Dedifferentiated amniotic fluid mesenchymal stem cell (primary cell): ENCODE measurements around the gene MEF2D.

ENCODE experiments used
- DNase-seq: peaks from one replicate; pipeline ENCODE4 v3.0.0-alpha.2; 2016; ENCODE audit errors: extremely low spot score

The MEF2D gene

DNA sequence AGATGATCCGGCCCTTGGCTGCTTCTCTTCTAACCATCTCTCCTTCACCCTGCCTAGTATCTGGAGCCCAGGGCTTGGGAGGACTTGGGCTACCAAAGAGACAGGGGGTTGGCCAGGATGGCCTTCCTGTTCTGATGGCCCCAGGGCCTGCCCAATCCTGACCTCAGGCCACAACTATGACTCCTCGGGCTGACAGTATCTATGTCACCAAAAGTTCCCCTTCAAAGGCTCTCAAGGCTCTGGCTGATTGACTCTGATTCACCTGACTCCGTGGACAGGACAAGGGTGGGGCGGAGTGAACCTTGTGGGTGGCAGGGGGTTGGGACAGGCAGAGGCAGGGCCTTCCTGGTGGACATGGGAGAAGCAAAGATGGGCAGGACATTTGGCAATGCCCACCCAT lies 12.7 kb downstream of the MEF2D start:
- DNase-seq, result no peak

- DNase-seq, result no peak
Measured at GRCh38 chr1:156486421-156487344, 13.9 kb downstream of the MEF2D start.

GRCh38 chr1:156485984-156486383 lies 14.6 kb downstream of the MEF2D start:
- no peak for DNase-seq

DNA sequence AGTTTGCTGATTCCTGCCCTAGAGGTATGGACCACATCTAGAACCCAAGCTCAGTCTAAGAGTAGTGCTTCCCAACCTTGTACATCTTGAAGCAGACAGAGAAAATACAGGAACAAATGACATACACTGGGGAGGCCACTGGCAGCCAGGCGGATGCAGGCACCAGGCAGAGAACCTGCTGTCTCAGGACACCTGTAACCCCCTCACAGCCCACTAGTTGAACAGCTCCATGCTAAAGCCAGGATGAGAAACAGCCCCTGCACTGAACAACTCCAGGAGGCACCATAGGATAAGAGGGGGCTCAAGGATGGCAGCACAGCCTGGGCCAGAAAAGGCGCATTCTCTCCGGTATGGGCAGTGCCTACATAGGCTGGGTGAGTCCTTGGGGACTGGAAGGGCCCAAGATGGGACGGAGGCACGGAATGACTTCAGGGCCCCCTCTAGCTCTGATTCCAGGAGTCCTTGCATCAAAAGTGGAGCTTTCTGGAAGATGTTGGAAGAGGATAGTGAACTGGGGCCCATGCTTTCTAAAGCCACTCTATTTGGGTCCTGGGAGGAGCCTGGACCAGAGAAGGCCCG lies 16.0 kb downstream of the MEF2D start:
- DNase-seq, result no peak

DNA sequence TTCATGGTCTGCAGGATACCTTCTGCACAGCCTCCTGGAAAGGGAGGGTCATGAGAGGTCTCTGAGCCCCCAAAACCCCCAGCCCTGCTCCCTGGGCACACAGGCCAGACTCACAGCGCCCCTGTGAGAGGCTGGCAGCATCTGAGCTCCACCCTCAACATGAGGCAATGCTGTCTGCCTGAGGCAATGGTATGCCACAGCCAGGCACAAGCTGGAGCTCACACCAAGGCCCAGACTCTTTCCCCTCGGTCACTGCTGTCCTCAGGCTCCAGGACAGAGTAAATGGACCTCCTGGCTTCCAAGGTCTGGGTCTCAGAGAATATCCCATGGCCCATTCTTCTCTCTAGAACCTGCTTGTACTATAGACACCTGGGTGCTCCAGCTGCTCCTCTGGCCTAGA lies 17.2 kb downstream of the MEF2D start:
- DNase-seq, result no peak

DNA sequence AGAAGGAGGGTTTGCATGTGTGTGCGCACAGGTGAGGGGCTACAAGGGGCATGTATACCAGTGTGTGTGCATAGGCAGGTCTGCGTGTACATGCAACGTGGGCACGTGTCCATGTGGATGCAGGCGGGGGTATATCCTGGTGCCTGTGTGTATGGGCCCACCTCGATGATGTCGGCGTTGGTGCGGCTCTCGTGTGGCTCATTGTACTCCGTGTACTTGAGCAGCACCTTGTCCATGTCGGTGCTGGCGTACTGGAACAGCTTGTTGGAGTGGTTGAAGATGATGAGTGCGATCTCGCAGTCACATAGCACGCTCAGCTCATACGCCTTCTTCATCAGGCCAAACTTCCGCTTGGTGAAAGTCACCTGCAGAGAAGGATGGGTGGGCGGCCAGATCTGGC lies 18.3 kb downstream of the MEF2D start:
- no peak for DNase-seq

- no peak for DNase-seq
Measured at GRCh38 chr1:156481527-156481926, 19.0 kb downstream of the MEF2D start.

GRCh38 chr1:156480411-156481192 lies 20.0 kb downstream of the MEF2D start:
- no peak for DNase-seq

DNA sequence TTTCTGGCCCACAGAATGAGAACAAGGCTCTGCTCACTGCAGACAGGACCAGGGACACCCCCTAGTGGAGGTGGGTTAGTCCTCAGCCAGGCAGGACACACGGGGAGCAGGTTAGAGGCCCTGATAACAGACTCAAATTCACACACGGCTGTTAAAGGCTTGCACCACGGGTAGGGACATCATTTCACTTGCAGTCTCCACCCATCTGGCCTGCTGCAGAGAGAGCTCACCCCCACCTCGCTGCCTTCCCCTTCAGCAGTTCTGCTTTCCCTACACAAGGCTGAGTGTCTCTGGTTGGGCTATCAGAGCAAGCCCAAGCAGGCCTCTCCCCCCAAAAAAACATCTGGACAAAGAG lies 20.6 kb downstream of the MEF2D start:
- no peak for DNase-seq

DNA sequence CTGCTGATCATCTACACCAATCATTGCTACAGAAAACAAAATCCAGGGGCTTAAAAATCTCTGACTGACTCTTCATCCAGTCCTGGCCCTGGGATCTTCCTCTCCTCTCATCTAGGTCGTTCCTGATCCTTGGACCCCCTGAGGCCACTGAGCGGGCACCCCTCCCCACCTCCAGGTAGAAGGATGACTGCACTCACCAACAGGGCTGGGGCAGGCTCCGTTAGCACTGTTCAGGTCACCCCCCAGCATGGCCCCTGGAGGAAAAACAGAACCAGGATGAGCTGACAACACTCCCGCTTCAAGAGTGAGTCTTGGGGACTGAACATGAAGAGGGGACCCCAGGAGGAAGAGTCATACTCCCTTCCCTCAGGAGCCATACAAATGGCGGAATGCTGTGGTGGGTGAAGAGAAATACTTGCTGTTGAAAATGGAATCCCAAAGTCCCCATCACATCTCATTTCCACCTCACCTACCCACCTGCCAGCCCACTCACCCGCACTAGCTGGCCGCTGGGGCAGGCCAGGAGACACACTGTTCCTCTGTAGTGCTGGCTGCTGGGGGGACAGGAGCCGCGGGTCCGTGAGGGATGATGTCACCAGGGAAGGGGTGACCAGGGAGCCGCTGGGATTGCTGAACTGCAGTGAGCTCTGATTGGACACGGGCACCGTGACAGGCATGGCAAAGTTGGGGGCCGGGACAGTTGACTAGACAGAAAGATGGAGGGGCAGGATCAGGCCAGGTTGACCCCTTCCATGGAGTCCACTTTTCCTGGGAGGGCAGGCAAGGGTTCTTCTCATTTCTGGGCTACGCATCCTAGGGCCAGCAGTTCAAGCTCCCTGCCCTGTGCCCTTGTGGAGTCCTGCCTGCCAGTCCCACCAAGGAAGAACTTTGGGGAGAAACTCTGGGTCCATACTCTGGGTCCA lies 21.2 kb downstream of the MEF2D start:
- no peak for DNase-seq

DNA sequence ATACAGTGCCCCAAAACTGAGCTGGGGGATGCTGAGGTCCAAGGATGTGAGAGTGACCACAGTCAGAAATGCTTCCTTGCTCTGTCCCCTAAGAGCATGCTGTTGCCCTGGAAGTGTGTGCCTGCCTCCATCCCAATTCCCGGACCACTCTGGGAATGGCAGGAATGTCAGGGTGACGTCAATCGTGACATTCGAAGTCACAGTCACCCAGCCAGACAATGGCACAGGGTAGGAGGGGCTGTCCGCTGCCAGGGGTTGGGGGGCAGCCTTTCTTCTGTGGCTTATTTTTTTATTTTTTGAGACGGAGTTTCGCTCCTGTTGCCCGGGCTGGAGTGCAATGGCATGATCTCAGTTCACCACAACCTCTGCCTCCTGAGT lies 22.3 kb downstream of the MEF2D start:
- DNase-seq, result no peak

GRCh38 chr1:156477526-156478249 lies 22.9 kb downstream of the MEF2D start:
- no peak for DNase-seq

DNA sequence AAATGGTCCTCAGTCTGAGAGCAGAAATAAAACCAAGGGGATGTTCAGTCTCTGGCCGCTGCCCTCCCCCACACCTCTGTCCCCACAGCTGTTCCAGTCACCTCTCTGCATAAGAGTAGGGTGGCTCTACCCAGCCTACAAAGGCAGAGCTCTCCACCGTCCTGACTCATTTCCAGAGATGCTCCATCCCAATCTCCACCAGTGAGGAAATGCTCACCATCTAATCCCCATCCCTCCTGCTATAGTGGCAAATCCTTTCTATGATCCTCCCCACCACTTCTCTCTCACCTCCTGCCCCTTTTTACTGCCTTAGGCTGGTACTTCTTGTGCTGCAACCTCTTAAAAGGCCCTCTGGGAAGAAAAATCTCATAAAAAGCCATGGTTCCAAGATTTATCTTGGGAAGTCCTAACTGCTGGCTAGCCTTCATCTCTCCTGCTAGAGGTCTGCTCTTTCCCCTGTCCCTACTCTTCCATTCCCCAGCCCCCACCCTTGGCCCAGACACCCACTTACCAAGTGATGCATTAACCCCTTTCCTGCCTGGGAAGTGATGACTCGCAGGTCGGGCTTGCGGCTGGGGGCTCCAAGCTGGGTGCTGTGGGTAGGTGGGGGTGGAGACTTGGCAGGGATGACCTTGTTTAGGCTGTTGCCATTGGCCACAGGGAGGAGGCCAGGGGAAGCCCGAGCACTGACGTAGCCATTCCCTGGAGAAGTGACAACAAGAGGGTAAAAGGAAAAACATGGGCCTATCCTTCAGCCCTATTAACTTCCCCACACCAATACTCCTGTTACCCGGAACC lies 23.9 kb downstream of the MEF2D start:
- no peak for DNase-seq

- no peak for DNase-seq
Measured at GRCh38 chr1:156475568-156476500, 24.7 kb downstream of the MEF2D start.

DNA sequence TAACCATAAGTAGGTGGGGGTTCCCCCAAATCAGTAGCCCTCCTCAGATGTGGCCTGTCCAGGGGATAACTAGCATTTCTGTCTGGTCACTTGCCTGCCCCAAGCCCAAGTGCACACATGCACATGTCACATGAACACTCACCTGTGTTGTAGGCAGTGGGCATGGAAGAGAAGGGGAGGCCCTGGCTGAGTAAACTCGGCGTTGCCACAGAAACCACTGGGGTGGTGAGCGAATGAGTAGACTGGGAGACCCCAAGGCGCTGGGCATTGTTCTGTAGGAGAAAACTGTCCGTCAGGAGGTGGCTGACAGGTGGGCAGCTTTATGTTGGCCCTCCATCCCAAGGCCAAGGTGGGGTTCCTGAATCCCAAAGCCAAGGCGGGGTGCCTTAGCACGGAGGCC lies 25.6 kb downstream of the MEF2D start:
- DNase-seq, result no peak

DNA sequence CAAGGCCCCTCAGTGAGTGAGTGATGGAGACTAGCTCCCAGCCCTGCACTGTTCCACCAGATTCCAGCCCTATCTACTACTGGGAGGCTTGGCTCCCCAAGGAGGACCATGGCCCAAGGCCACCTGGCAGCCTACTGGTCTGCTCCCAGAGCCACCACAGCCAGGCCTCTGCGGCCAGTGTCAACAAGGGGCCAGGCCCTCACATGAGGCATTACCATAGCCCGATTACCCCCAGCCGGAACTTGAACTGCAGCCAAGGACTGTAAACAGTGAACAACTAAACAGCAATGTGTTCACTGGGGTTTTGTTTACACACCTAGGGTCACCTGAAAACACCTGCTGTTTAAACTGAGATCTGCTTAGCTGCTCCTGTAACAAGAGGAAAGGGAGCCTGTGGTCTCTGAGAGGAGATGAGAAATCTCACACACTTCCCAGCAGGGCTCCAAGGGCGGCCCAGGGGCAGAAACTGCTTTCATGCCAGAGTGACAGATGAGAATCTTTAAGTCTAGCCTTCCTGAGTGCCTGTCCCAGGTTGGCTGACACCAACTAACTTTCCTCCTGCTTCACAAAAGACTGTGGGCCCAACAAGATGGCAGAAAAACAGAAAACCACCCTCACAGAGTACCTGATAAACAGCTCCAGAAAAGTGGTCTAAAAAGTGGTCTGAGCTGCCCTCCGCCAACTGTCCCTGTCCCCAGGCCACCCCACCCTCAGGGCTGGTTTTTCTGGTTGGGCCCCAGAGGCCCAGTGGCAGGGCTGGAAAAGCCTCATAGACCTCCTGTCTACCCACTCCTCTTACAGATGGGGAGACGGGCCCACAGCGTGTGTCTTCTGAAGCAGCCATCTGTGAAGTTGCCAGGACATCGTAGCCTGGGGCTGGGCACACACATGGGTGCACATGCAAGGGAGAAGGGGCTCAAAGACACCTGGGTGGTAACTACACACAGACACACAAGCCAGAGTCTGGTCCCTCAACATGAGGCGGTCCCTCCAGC lies 28.8 kb downstream of the MEF2D start:
- no peak for DNase-seq

GRCh38 chr1:156470473-156470872 lies 30.1 kb downstream of the MEF2D start:
- DNase-seq, result no peak
